OCI-LY7 (cell line): ENCODE data around the gene MAP3K21. TPM values are rescaled to one million over a fixed set of nuclear protein-coding genes. Genes with fewer than 3 reads are reported as not detected.

Experiments used
- BruUV-seq: library from RNA; stranded (reverse); fragments of 400-500 nt; replicated peaks from 2 replicates; lab custom pipeline; 2021; lab: Mats Ljungman, UMichigan
- CTCF ChIA-PET: fragments of 300-600 bp; sonication (Branson Sonifier 250); formaldehyde crosslinking; loops from one replicate; lab custom pipeline; 2022; ENCODE audit warnings: antibody characterized with exemption; ENCODE audit not compliant: unreplicated experiment; lab: Charles Lee
- POLR2A ChIA-PET: fragments of 300-600 bp; sonication (Branson Sonifier 250); formaldehyde crosslinking; loops from one replicate; lab custom pipeline; 2022; ENCODE audit warnings: antibody characterized with exemption; lab: Charles Lee
- DNase-seq: peaks from one replicate; pipeline ENCODE4 v3.0.0-alpha.2; 2015; ENCODE audit warnings: low spot score
- H2AFZ ChIP-seq: fragments of 200-600 bp; sonication (generic), shearing (Covaris generic); 2 replicates; pipeline ENCODE4 v1.6.1; 2014; ENCODE audit warnings: mild to moderate bottlenecking, antibody characterized with exemption, low read length, moderate library complexity
- H3K27ac ChIP-seq: fragments of 200-600 bp; sonication (generic); 2 replicates; pipeline ENCODE4 v1.5.1; 2014; ENCODE audit warnings: mixed run types, low read depth, mild to moderate bottlenecking, moderate library complexity, low read length, inconsistent platforms; ENCODE audit not compliant: poor library complexity, severe bottlenecking
- H3K36me3 ChIP-seq: fragments of 200-600 bp; sonication (generic); 2 replicates; pipeline ENCODE4 v1.6.1; 2014; ENCODE audit warnings: mild to moderate bottlenecking, antibody characterized with exemption, low read length, moderate library complexity, mixed read lengths; ENCODE audit not compliant: insufficient read depth
- H3K4me1 ChIP-seq: fragments of 200-600 bp; sonication (generic); 2 replicates; pipeline ENCODE4 v1.5.1; 2014; ENCODE audit warnings: mild to moderate bottlenecking, low read length; ENCODE audit not compliant: insufficient read depth, poor library complexity, severe bottlenecking
- H3K4me2 ChIP-seq: fragments of 200-600 bp; sonication (generic); 2 replicates; pipeline ENCODE4 v1.6.1; 2014; ENCODE audit warnings: mild to moderate bottlenecking, low read length
- H3K4me3 ChIP-seq: fragments of 200-600 bp; sonication (generic); 2 replicates; pipeline ENCODE4 v1.5.1; 2014; ENCODE audit warnings: mild to moderate bottlenecking, low read depth, low read length; ENCODE audit not compliant: poor library complexity, severe bottlenecking
- H3K79me2 ChIP-seq: fragments of 200-600 bp; sonication (generic); 2 replicates; pipeline ENCODE4 v1.6.1; 2016; ENCODE audit warnings: low read depth, mild to moderate bottlenecking, low read length, moderate library complexity, mixed read lengths; ENCODE audit not compliant: insufficient read depth
- H3K9me2 ChIP-seq: fragments of 200-600 bp; sonication (generic); 2 replicates; pipeline ENCODE4 v1.6.1; 2016; ENCODE audit warnings: mild to moderate bottlenecking, low read length, mixed read lengths; ENCODE audit not compliant: insufficient read depth
- H3K9me3 ChIP-seq: fragments of 200-600 bp; sonication (generic); 2 replicates; pipeline ENCODE4 v1.6.1; 2014; ENCODE audit warnings: mild to moderate bottlenecking, mixed run types, low read length, mixed read lengths
- H4K20me1 ChIP-seq: fragments of 200-600 bp; sonication (generic); 2 replicates; pipeline ENCODE4 v1.6.1; 2014; ENCODE audit warnings: mild to moderate bottlenecking, antibody characterized with exemption, low read length, moderate library complexity, mixed read lengths; ENCODE audit not compliant: insufficient read depth
- CTCF ChIP-seq: fragments of 200-600 bp; sonication (generic); conservative IDR thresholded peaks from 2 replicates; pipeline ENCODE4 v1.5.1; 2014; ENCODE audit warnings: mild to moderate bottlenecking, antibody characterized with exemption, low read length, moderate library complexity, mixed read lengths
- EZH2phosphoT487 ChIP-seq: fragments of 200-600 bp; sonication (generic); IDR thresholded peaks from 2 replicates; pipeline ENCODE4 v1.6.1; 2018; ENCODE audit warnings: low read depth, borderline replicate concordance, mild to moderate bottlenecking, mixed run types, antibody characterized with exemption, low read length, moderate library complexity, mixed read lengths
- intact Hi-C: fragments of 100-400 bp; cut with micrococcal nuclease; formaldehyde crosslinking; loops from one replicate; pipeline ENCODE4 v1.10.0; 2022; ENCODE audit not compliant: unreplicated experiment
- total RNA-seq, 2 experiments: library from RNA; depleted of rRNA in 1 of 2; stranded (reverse); fragments of >200 nt in 1 of 2; shearing (Covaris generic) in 1 of 2; gene quantifications; 2 replicates each; pipeline ENCODE4 v1.2.3, GENCODE V29; 2014 to 2022

The MAP3K21 gene
- total RNA-seq, 2 experiments from 2014 or later: 1.3 to 1.8 TPM

- H3K4me3 ChIP-seq: no peak overlapping the region
- no peaks in the 10 kb centered on the region for H3K9me2 ChIP-seq
- H3K4me1 ChIP-seq: no peaks in the 10 kb centered on the region
- intact Hi-C loops: no loop called here
- H4K20me1 ChIP-seq: no peaks in the 10 kb centered on the region
- no peak overlapping the region for H2AFZ ChIP-seq
- TF ChIP-seq EZH2phosphoT487 (no peak), CTCF (no peak)
- ChIA-PET POLR2A (interaction anchor here (0.7 kb wide), 1 partner anchor 438 kb away, joined by 3 read pairs; no protein-coding TSS in a partner anchor), CTCF (no interaction called here)
- DNase-seq: no peak
- BruUV-seq: no TSS peak
- no peak overlapping the region for H3K4me2 ChIP-seq
- no peaks in the 10 kb centered on the region for H3K79me2 ChIP-seq
- no peaks in the 10 kb centered on the region for H3K36me3 ChIP-seq
- H3K9me3 ChIP-seq: no peaks in the 10 kb centered on the region
- no peak overlapping the region for H3K27ac ChIP-seq
Measured at GRCh38 chr1:233357595-233358397, 30.3 kb downstream of the MAP3K21 start.

GRCh38 chr1:233359431-233359830 lies 31.9 kb downstream of the MAP3K21 start:
- Histone ChIP-seq H3K4me2 (no peak overlapping the region), H3K4me1 (no peaks in the 10 kb centered on the region), H3K4me3 (no peak overlapping the region), H2AFZ (no peak overlapping the region), H4K20me1 (no peaks in the 10 kb centered on the region), H3K9me2 (no peaks in the 10 kb centered on the region), H3K9me3 (no peaks in the 10 kb centered on the region), H3K27ac (no peak overlapping the region), H3K36me3 (no peaks in the 10 kb centered on the region), H3K79me2 (no peaks in the 10 kb centered on the region)
- ChIA-PET POLR2A (no interaction called here), CTCF (no interaction called here)
- no peak for TF ChIP-seq CTCF
- TF ChIP-seq EZH2phosphoT487: no peak
- intact Hi-C loops: no loop called here
- BruUV-seq: no TSS peak
- no peak for DNase-seq

GRCh38 chr1:233359905-233360304 lies 32.4 kb downstream of the MAP3K21 start:
- Histone ChIP-seq H4K20me1 (no peaks in the 10 kb centered on the region), H3K9me3 (no peaks in the 10 kb centered on the region), H3K9me2 (no peaks in the 10 kb centered on the region), H3K4me1 (no peaks in the 10 kb centered on the region), H3K27ac (no peak overlapping the region), H3K36me3 (no peaks in the 10 kb centered on the region), H3K4me2 (no peak overlapping the region), H2AFZ (no peak overlapping the region), H3K4me3 (no peak overlapping the region), H3K79me2 (no peaks in the 10 kb centered on the region)
- no peak for TF ChIP-seq EZH2phosphoT487
- intact Hi-C loops: no loop called here
- CTCF ChIA-PET: no interaction called here
- DNase-seq: no peak
- no TSS peak for BruUV-seq
- POLR2A ChIA-PET: no interaction called here
